ENCODE measurements around the gene SERPINC1.

Gene SERPINC1

DNA sequence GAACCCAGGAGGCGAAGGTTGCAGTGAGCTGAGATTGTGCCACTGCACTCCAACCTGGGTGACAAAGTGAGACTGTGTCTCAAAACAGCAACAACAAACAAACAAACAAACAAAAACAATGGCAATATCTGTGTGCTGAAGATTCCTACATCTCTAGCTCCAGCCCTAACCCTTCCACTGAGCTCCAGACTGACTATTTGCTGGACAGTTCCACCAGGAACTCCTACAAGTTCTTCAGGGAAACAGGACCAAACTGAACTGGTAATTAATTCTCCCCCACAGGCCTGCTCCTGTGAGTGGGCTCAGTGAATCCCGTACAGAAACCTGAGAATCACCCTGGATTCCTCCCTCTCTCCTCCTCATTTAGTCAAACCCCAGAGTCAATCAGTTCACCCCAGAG, 1.5 kb downstream of the SERPINC1 start:
- no peak overlapping the region for H3K9ac ChIP-seq (ENCODE audit: insufficient read length, low read depth)
- peaks cover 4% of the 10 kb centered on the region for H3K4me1 ChIP-seq (ENCODE audit: insufficient read depth, insufficient read length)
- no peak for TF ChIP-seq ZNF274 (IDR thresholded peaks at IDR 0.05; ENCODE audit: low read depth, low read length)
- no peak for TF ChIP-seq YY1 (IDR thresholded peaks at IDR 0.05; ENCODE audit: insufficient read depth, insufficient read length)
- TF ChIP-seq SUZ12 (IDR thresholded peaks at IDR 0.05; ENCODE audit: extremely low read depth, insufficient read depth, insufficient read length): no peak
- no peak for DNase-seq (ENCODE audit: low read depth, low spot score)
- H3K4me3 ChIP-seq (ENCODE audit: insufficient read length, low read depth): no peak overlapping the region
- H3K36me3 ChIP-seq (ENCODE audit: insufficient read depth, insufficient read length, low read length): no peaks in the 10 kb centered on the region
- no peaks in the 10 kb centered on the region for H3K9me3 ChIP-seq (ENCODE audit: insufficient read depth, low read length)
- no peaks in the 10 kb centered on the region for H3K27me3 ChIP-seq (ENCODE audit: insufficient read depth, insufficient read length)

DNA sequence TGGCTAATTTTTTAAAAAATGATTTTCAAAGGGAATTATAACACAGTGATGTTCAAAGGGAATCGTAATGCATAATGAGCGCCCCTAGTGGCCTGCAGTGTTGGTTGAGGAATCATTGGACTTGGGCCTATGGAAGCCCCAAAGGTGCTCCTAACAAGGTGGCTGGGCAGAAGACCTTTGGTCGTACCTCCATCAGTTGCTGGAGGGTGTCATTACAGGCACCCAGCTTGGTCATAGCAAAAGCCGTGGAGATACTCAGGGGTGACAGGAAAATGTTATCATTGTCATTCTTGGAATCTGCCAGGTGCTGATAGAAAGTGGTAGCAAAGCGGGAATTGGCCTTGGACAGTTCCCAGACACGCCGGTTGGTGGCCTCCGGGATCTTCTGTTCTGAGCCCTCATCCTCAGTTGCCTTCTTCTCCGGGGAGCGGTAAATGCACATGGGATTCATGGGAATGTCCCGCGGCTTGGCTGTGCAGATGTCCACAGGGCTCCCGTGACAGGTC, 2.7 kb downstream of the SERPINC1 start:
- peak; percentile 28 for DNase-seq (ENCODE audit: low read depth, low spot score)
- no peaks in the 10 kb centered on the region for H3K36me3 ChIP-seq (ENCODE audit: insufficient read depth, insufficient read length, low read length)
- H3K27me3 ChIP-seq (ENCODE audit: insufficient read depth, insufficient read length): no peaks in the 10 kb centered on the region
- no peaks in the 10 kb centered on the region for H3K9me3 ChIP-seq (ENCODE audit: insufficient read depth, low read length)
- no peak overlapping the region for H3K9ac ChIP-seq (ENCODE audit: insufficient read length, low read depth)
- peaks cover 4% of the 10 kb centered on the region for H3K4me1 ChIP-seq (ENCODE audit: insufficient read depth, insufficient read length)
- no peak for TF ChIP-seq ZNF274 (IDR thresholded peaks at IDR 0.05; ENCODE audit: low read depth, low read length)
- no peak for TF ChIP-seq YY1 (IDR thresholded peaks at IDR 0.05; ENCODE audit: insufficient read depth, insufficient read length)
- no peak for TF ChIP-seq SUZ12 (IDR thresholded peaks at IDR 0.05; ENCODE audit: extremely low read depth, insufficient read depth, insufficient read length)
- H3K4me3 ChIP-seq (ENCODE audit: insufficient read length, low read depth): no peak overlapping the region

DNA sequence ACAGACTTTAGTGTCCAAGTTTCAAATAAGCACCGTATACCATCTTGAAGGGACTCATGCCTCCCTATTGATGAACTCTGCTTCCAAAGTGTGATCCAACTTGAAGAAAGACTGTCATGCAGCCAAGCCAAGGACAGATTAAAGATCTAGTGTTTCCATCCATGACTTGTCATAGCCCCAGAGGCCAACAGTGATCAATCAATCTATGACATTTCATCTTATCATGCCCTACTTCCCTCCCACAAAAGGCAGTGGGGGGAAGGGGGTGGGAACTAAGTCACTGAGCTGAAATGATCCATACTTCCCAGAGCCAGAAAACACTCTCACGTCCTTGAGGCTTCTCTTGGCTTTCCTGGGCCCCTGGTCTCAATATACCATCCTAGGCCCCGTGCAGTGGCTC, 4.0 kb downstream of the SERPINC1 start:
- no peak for TF ChIP-seq YY1 (IDR thresholded peaks at IDR 0.05; ENCODE audit: insufficient read depth, insufficient read length)
- TF ChIP-seq SUZ12 (IDR thresholded peaks at IDR 0.05; ENCODE audit: extremely low read depth, insufficient read depth, insufficient read length): no peak
- TF ChIP-seq ZNF274 (IDR thresholded peaks at IDR 0.05; ENCODE audit: low read depth, low read length): no peak
- no peak overlapping the region for H3K4me3 ChIP-seq (ENCODE audit: insufficient read length, low read depth)
- no peak for DNase-seq (ENCODE audit: low read depth, low spot score)
- H3K4me1 ChIP-seq (ENCODE audit: insufficient read depth, insufficient read length): peaks cover 2% of the 10 kb centered on the region
- H3K36me3 ChIP-seq (ENCODE audit: insufficient read depth, insufficient read length, low read length): no peaks in the 10 kb centered on the region
- no peak overlapping the region for H3K9ac ChIP-seq (ENCODE audit: insufficient read length, low read depth)
- no peaks in the 10 kb centered on the region for H3K27me3 ChIP-seq (ENCODE audit: insufficient read depth, insufficient read length)
- H3K9me3 ChIP-seq (ENCODE audit: insufficient read depth, low read length): no peaks in the 10 kb centered on the region

DNA sequence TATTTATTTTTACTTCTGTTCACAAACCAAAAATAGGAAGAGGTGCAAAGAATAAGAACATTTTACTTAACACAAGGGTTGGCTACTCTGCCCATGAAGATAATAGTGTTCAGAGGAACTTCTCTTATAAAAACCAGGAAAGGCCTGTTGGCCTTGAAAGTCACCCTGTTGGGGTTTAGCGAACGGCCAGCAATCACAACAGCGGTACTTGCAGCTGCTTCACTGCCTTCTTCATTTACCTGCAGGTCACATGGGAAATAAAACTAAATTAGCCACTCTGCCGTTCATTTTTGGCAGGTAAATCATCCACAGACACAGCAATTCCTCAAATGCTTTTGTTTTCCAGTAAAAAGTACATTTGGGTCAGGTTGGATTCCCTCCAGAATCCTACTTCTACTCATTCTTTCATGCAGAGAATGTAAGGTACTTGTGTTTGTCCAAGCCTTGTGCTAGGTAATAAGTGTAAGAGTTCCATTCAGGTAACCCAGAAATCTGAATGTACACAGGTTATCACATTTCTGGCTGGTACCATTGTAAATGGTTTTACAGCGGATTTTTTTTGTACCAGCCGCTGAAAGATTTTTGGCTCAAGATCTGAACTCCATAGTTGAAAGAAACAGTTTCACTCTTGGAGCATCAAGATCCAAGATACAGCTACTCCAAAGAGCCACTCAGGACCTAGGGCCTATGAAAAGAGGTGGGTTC, 13.1 kb downstream of the SERPINC1 start:
- no peaks in the 10 kb centered on the region for H3K36me3 ChIP-seq (ENCODE audit: insufficient read depth, insufficient read length, low read length)
- TF ChIP-seq SUZ12 (IDR thresholded peaks at IDR 0.05; ENCODE audit: extremely low read depth, insufficient read depth, insufficient read length): no peak
- no peak for TF ChIP-seq ZNF274 (IDR thresholded peaks at IDR 0.05; ENCODE audit: low read depth, low read length)
- no peak for TF ChIP-seq YY1 (IDR thresholded peaks at IDR 0.05; ENCODE audit: insufficient read depth, insufficient read length)
- no peak overlapping the region for H3K4me3 ChIP-seq (ENCODE audit: insufficient read length, low read depth)
- no peak for DNase-seq (ENCODE audit: low read depth, low spot score)
- no peaks in the 10 kb centered on the region for H3K4me1 ChIP-seq (ENCODE audit: insufficient read depth, insufficient read length)
- no peak overlapping the region for H3K9ac ChIP-seq (ENCODE audit: insufficient read length, low read depth)
- no peaks in the 10 kb centered on the region for H3K27me3 ChIP-seq (ENCODE audit: insufficient read depth, insufficient read length)
- H3K9me3 ChIP-seq (ENCODE audit: insufficient read depth, low read length): no peaks in the 10 kb centered on the region

DNA sequence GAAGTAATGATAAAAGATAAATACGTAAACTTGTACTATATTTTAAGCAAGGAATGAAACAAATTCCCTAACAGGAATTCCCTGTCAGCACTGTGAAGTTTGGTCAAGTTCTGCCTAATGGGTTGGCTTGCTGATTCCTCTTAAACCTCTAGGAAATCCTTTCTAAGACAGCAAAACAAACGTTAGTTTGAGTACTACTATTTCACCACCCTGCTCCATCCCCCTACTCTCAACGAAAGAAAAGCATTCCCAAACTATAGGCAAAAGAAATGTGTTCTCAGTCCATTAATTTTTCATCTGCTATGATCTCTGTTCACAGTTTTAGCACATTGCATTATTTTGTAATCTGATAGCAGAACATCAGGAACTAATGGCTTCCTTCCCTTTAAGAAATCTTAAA, 16.1 kb downstream of the SERPINC1 start:
- no peaks in the 10 kb centered on the region for H3K4me1 ChIP-seq (ENCODE audit: insufficient read depth, insufficient read length)
- H3K36me3 ChIP-seq (ENCODE audit: insufficient read depth, insufficient read length, low read length): no peaks in the 10 kb centered on the region
- TF ChIP-seq ZNF274 (IDR thresholded peaks at IDR 0.05; ENCODE audit: low read depth, low read length): no peak
- H3K9ac ChIP-seq (ENCODE audit: insufficient read length, low read depth): no peak overlapping the region
- no peaks in the 10 kb centered on the region for H3K27me3 ChIP-seq (ENCODE audit: insufficient read depth, insufficient read length)
- no peaks in the 10 kb centered on the region for H3K9me3 ChIP-seq (ENCODE audit: insufficient read depth, low read length)
- DNase-seq (ENCODE audit: low read depth, low spot score): no peak
- no peak overlapping the region for H3K4me3 ChIP-seq (ENCODE audit: insufficient read length, low read depth)

DNA sequence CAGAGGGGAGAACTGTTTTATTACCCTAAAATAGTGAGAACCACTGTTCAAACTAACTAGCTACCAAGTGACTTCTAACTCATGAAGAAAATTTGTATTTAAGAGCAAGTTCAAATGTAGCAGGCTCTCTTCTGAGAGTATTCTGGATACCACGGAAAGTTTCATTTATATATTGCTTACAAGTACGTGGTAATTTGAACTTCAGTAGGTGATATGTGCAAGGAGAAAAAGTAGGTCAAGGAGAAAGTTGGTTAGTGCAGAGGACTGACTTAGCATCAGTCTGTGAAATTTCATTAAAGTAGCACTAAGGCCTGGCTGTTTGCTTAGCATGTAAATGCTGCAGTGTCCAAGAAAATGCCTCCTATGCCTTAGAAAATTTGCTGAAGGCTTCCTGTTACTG, 16.7 kb downstream of the SERPINC1 start:
- no peak for DNase-seq (ENCODE audit: low read depth, low spot score)
- Histone ChIP-seq H3K27me3 (ENCODE audit: insufficient read depth, insufficient read length) (no peaks in the 10 kb centered on the region), H3K9me3 (ENCODE audit: insufficient read depth, low read length) (no peaks in the 10 kb centered on the region), H3K4me1 (ENCODE audit: insufficient read depth, insufficient read length) (no peaks in the 10 kb centered on the region), H3K9ac (ENCODE audit: insufficient read length, low read depth) (no peak overlapping the region), H3K36me3 (ENCODE audit: insufficient read depth, insufficient read length, low read length) (no peaks in the 10 kb centered on the region), H3K4me3 (ENCODE audit: insufficient read length, low read depth) (no peak overlapping the region)
- TF ChIP-seq YY1 (IDR thresholded peaks at IDR 0.05; ENCODE audit: insufficient read depth, insufficient read length) (no peak), ZNF274 (IDR thresholded peaks at IDR 0.05; ENCODE audit: low read depth, low read length) (no peak), SUZ12 (IDR thresholded peaks at IDR 0.05; ENCODE audit: extremely low read depth, insufficient read depth, insufficient read length) (no peak)

DNA sequence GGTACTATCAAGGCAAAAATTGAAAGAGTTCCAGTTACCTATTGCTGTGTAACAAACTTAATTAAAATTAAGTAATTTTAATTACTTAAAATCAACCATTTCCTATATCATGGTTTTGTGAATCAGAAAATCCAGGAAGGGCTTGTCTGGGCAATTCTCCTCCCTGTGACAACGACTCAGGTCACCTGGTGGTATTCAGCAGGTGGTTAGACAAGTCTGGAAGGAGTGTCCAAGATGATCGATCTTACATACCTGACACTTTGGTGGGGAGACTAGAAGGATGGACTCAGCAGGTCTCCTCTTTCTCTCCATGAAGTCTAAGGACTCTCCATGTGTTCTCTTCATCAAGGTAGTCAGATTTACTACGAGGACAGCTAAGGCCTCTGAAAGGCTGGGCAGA, 22.9 kb downstream of the SERPINC1 start:
- Histone ChIP-seq H3K4me3 (ENCODE audit: insufficient read length, low read depth) (no peak overlapping the region), H3K4me1 (ENCODE audit: insufficient read depth, insufficient read length) (no peaks in the 10 kb centered on the region), H3K9me3 (ENCODE audit: insufficient read depth, low read length) (no peaks in the 10 kb centered on the region), H3K36me3 (ENCODE audit: insufficient read depth, insufficient read length, low read length) (peaks cover 3% of the 10 kb centered on the region), H3K9ac (ENCODE audit: insufficient read length, low read depth) (no peak overlapping the region), H3K27me3 (ENCODE audit: insufficient read depth, insufficient read length) (no peaks in the 10 kb centered on the region)
- DNase-seq (ENCODE audit: low read depth, low spot score): no peak
- TF ChIP-seq ZNF274 (IDR thresholded peaks at IDR 0.05; ENCODE audit: low read depth, low read length): no peak
- no peak for TF ChIP-seq YY1 (IDR thresholded peaks at IDR 0.05; ENCODE audit: insufficient read depth, insufficient read length)
- no peak for TF ChIP-seq SUZ12 (IDR thresholded peaks at IDR 0.05; ENCODE audit: extremely low read depth, insufficient read depth, insufficient read length)
